K562 (cell line): ENCODE results near the gene PPP1R3C. TPM values are rescaled to one million over a fixed set of nuclear protein-coding genes. Genes with fewer than 3 reads are reported as not detected.
A peak's percentile ranks its signal among the peaks of the same experiment; 100 is the strongest.

ENCODE experiments used
- ARID1B ChIP-seq: fragments of 450-650 bp; IDR thresholded peaks from 2 replicates; pipeline ENCODE4 v1.6.1; 2016; ENCODE audit warnings: antibody characterized with exemption, mild to moderate bottlenecking, inconsistent platforms
- ATF7 ChIP-seq: fragments of 450-650 bp; IDR thresholded peaks from 2 replicates; pipeline ENCODE4 v1.7.1; 2014; ENCODE audit warnings: mild to moderate bottlenecking, moderate library complexity
- CTBP1 ChIP-seq: fragments of 450-650 bp; IDR thresholded peaks from 2 replicates; pipeline ENCODE4 v1.6.1; 2016; ENCODE audit warnings: borderline replicate concordance
- DACH1 ChIP-seq: fragments of 450-650 bp; IDR thresholded peaks from 2 replicates; pipeline ENCODE4 v1.6.1; 2018; ENCODE audit not compliant: partially characterized antibody
- FOXJ2 ChIP-seq: fragments of 200-800 bp; sonication (Bioruptor generic); IDR thresholded peaks from 2 replicates; pipeline ENCODE4 v1.6.1; 2016; ENCODE audit warnings: missing genetic modification characterization, missing compliant biosample characterization
- JUND ChIP-seq, 2 experiments: IDR thresholded peaks; 2 replicates in 1 of 2; 3 replicates in 1 of 2; pipeline ENCODE4 v1.6.1; 2011; ENCODE audit warnings: borderline replicate concordance in 2 of 2, low read depth in 2 of 2, low read length in 2 of 2, improper control_type of control experiment in 1 of 2, missing biosample characterization in 1 of 2, missing genetic modification characterization in 1 of 2, missing genetic modification reagents in 1 of 2
- KDM1A ChIP-seq, 2 experiments: fragments of 450-650 bp; IDR thresholded peaks; 2 replicates each; pipeline ENCODE4 v1.6.1; 2016; ENCODE audit warnings: mild to moderate bottlenecking in 2 of 2
- RAD21 ChIP-seq, 2 experiments: fragments of 250-450 bp in 1 of 2; fragments of 450-650 bp in 1 of 2; sonication (Bioruptor Pico) in 1 of 2; formaldehyde crosslinking in 1 of 2; IDR thresholded peaks in 1 of 2; conservative IDR thresholded peaks in 1 of 2; 2 replicates each; pipeline versions ENCODE4 v1.4.0 to v1.8.0; 2020 to 2022; ENCODE audit warnings: mild to moderate bottlenecking in 2 of 2, moderate library complexity in 1 of 2
- SIN3A ChIP-seq, 2 experiments: fragments of 150-350 bp in 1 of 2; IDR thresholded peaks; 2 replicates each; pipeline ENCODE4 v1.6.1; 2011 to 2016; ENCODE audit warnings: borderline replicate concordance in 2 of 2, low read depth in 2 of 2, low read length in 2 of 2, mild to moderate bottlenecking in 2 of 2, moderate library complexity in 2 of 2; ENCODE audit not compliant: control insufficient read depth in 1 of 2
- SIX5 ChIP-seq, 2 experiments: IDR thresholded peaks; 2 replicates each; pipeline ENCODE4 v1.6.1; 2011; ENCODE audit warnings: low read length in 2 of 2, borderline replicate concordance in 1 of 2, low read depth in 1 of 2, mild to moderate bottlenecking in 1 of 2, moderate library complexity in 1 of 2; ENCODE audit not compliant: insufficient read depth in 1 of 2
- TFAM ChIP-seq: fragments of 250-450 bp; sonication (Bioruptor Pico); conservative IDR thresholded peaks from 2 replicates; pipeline ENCODE4 v1.5.0; 2021; ENCODE audit warnings: mild to moderate bottlenecking, moderate library complexity
- ZNF133 ChIP-seq: fragments of 250-450 bp; sonication (Bioruptor Pico); IDR thresholded peaks from 2 replicates; pipeline ENCODE4 v1.4.0; 2020; ENCODE audit warnings: mild to moderate bottlenecking
- ZNF143 ChIP-seq: sonication (generic); formaldehyde crosslinking; IDR thresholded peaks from 2 replicates; pipeline ENCODE4 v1.9.0; 2022; ENCODE audit warnings: mild to moderate bottlenecking, missing genetic modification reagents
- polyA plus RNA-seq, 8 experiments: library from polyadenylated mRNA; depleted of rRNA in 4 of 8; stranded (reverse) in 5 of 8; unstranded in 3 of 8; fragments of >200 nt; fragmentation: Nextera tagmentation in 2 of 8; fragmentation: Illumina TruSeq in 1 of 8; extraction: Ambion mirVana in 2 of 8; extraction: Trizol in 1 of 8; gene quantifications; 2 replicates each; pipeline versions ENCODE4 v1.2.1 to v1.2.3, GENCODE V29; 2011 to 2014; ENCODE audit warnings: inconsistent platforms in 1 of 8, missing spikeins in 1 of 8
- total RNA-seq, 7 experiments: library from RNA; depleted of rRNA in 6 of 7; stranded (reverse); fragments of >200 nt in 6 of 7; fragmentation: Illumina TruSeq in 2 of 7; extraction: Trizol in 2 of 7; gene quantifications; 2 replicates each; pipeline versions ENCODE4 v1.2.1 to v1.2.3, GENCODE V29; 2011 to 2021; ENCODE audit warnings: low replicate concordance in 1 of 7
- TF ChIP-seq, protein P1 (sequence below), 2 experiments: fragments of 200-800 bp in 1 of 2; sonication (Bioruptor generic) in 1 of 2; sonication (generic) in 1 of 2; formaldehyde crosslinking in 1 of 2; IDR thresholded peaks in 1 of 2; conservative IDR thresholded peaks in 1 of 2; 2 replicates each; pipeline versions ENCODE4 v1.5.0 to v1.6.1; 2016 to 2020; ENCODE audit warnings: missing compliant biosample characterization in 1 of 2, missing genetic modification characterization in 1 of 2, missing genetic modification reagents in 1 of 2
- TF ChIP-seq, protein P2 (sequence below): fragments of 450-650 bp; IDR thresholded peaks from 2 replicates; pipeline ENCODE4 v1.6.1; 2018; ENCODE audit not compliant: partially characterized antibody
- TF ChIP-seq, protein P3 (sequence below): fragments of 250-450 bp; sonication (Bioruptor Pico); IDR thresholded peaks from 2 replicates; pipeline ENCODE4 v1.5.0; 2022; ENCODE audit warnings: mild to moderate bottlenecking

The PPP1R3C gene
- total and polyA plus RNA-seq, 9 of the 15 experiments (the other 6 are each of a cell fraction or from before 2014, with no cell fraction given): 0.06 to 0.24 (median 0.12) TPM; not detected in 3

DNA sequence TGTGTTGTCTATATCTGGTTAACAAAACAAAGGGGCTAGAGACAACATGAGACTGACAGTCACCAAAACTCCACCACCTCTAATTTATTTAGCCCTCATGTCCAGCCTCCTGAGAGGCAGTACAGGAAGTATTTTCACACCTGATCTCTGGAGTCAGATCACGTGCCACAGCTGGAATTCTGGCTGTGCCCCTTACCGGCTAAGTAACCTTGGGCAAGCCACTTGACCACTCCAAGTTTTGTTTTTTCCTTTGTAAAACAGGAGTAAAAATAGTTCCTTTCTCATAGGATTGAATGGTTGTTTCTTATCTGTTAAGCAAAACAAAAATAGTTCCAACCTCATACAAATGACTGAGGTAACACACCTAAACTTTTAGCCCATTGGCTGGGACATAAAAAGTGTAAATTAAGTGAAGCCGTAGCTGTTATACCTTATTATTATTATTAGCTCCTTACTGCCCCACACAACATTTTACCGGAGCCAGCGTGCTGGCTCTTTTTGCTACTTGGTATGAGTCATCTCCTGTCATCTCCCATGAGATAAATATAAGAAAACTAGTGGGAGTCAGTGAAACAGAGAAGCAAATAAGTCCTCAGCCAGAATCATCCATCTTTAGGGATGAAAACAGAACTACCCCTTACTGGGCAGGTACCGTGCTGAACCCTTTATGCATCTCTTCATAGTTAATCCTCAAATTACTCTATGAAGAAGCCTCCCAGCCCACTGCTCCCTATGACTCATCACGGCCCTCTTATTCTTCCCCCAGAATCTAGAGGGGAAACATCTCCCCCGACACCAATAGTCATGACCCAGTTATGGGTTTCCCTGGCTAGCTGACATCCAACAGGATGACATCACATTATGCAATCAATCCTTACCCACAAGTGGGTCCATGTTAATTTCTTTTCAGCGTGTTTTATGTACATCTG lies 44.9 kb downstream of the PPP1R3C start (continued):
- peak; percentile 53; the same call in 1 of the 2 replicates for TF ChIP-seq FOXJ2 (tag)
- TF ChIP-seq RAD21 (CRISPR knock-in tag; conservative IDR thresholded peaks at IDR 0.05 in 1 of 2, IDR thresholded peaks at IDR 0.05 in 1 of 2): peak in 1 of 2 experiments; percentile 12; a peak in 1 of 4 replicates
- TF ChIP-seq, protein P1, sequence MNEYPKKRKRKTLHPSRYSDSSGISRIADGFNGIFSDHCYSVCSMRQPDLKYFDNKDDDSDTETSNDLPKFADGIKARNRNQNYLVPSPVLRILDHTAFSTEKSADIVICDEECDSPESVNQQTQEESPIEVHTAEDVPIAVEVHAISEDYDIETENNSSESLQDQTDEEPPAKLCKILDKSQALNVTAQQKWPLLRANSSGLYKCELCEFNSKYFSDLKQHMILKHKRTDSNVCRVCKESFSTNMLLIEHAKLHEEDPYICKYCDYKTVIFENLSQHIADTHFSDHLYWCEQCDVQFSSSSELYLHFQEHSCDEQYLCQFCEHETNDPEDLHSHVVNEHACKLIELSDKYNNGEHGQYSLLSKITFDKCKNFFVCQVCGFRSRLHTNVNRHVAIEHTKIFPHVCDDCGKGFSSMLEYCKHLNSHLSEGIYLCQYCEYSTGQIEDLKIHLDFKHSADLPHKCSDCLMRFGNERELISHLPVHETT (CRISPR knock-in tag; conservative IDR thresholded peaks at IDR 0.05 in 1 of 2, IDR thresholded peaks at IDR 0.05 in 1 of 2): 0 out of 4 replicates have a peak, but pooled peaks of 1 of the 2 experiments have one; percentile 33
- TF ChIP-seq CTBP1: peak; percentile 31; the same call in 1 of the 2 replicates
- TF ChIP-seq KDM1A (IDR thresholded peaks at IDR 0.05): no peak
- peak; percentile 97 for TF ChIP-seq JUND (IDR thresholded peaks at IDR 0.05; ENCODE audit: borderline replicate concordance, low read depth, low read length)
- TF ChIP-seq JUND (tag; IDR thresholded peaks at IDR 0.05; ENCODE audit: borderline replicate concordance, low read depth, low read length): peak; percentile 95
- TF ChIP-seq SIN3A (IDR thresholded peaks at IDR 0.05; ENCODE audit: borderline replicate concordance in 2 of 2, control insufficient read depth in 1 of 2, low read depth in 2 of 2, low read length in 2 of 2): no peak
- TF ChIP-seq ARID1B: peak; percentile 73
- peak; percentile 76 for TF ChIP-seq ATF7
- TF ChIP-seq, protein P2, sequence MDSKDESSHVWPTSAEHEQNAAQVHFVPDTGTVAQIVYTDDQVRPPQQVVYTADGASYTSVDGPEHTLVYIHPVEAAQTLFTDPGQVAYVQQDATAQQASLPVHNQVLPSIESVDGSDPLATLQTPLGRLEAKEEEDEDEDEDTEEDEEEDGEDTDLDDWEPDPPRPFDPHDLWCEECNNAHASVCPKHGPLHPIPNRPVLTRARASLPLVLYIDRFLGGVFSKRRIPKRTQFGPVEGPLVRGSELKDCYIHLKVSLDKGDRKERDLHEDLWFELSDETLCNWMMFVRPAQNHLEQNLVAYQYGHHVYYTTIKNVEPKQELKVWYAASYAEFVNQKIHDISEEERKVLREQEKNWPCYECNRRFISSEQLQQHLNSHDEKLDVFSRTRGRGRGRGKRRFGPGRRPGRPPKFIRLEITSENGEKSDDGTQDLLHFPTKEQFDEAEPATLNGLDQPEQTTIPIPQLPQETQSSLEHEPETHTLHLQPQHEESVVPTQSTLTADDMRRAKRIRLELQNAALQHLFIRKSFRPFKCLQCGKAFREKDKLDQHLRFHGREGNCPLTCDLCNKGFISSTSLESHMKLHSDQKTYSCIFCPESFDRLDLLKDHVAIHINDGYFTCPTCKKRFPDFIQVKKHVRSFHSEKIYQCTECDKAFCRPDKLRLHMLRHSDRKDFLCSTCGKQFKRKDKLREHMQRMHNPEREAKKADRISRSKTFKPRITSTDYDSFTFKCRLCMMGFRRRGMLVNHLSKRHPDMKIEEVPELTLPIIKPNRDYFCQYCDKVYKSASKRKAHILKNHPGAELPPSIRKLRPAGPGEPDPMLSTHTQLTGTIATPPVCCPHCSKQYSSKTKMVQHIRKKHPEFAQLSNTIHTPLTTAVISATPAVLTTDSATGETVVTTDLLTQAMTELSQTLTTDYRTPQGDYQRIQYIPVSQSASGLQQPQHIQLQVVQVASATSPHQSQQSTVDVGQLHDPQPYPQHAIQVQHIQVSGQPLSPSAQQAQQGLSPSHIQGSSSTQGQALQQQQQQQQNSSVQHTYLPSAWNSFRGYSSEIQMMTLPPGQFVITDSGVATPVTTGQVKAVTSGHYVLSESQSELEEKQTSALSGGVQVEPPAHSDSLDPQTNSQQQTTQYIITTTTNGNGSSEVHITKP: peak; percentile 91
- TF ChIP-seq, protein P3, sequence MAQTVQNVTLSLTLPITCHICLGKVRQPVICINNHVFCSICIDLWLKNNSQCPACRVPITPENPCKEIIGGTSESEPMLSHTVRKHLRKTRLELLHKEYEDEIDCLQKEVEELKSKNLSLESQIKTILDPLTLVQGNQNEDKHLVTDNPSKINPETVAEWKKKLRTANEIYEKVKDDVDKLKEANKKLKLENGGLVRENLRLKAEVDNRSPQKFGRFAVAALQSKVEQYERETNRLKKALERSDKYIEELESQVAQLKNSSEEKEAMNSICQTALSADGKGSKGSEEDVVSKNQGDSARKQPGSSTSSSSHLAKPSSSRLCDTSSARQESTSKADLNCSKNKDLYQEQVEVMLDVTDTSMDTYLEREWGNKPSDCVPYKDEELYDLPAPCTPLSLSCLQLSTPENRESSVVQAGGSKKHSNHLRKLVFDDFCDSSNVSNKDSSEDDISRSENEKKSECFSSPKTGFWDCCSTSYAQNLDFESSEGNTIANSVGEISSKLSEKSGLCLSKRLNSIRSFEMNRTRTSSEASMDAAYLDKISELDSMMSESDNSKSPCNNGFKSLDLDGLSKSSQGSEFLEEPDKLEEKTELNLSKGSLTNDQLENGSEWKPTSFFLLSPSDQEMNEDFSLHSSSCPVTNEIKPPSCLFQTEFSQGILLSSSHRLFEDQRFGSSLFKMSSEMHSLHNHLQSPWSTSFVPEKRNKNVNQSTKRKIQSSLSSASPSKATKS (CRISPR knock-in tag): no peak
- peak; percentile 15 for TF ChIP-seq DACH1
- TF ChIP-seq ZNF143: no peak
- TF ChIP-seq ZNF133 (CRISPR knock-in tag): no peak
- TF ChIP-seq TFAM (CRISPR knock-in tag): no peak
- TF ChIP-seq SIX5 (IDR thresholded peaks at IDR 0.05; ENCODE audit: borderline replicate concordance in 1 of 2, insufficient read depth in 1 of 2, low read depth in 1 of 2, low read length in 2 of 2): no peak
